ENCODE results near the gene AP4B1. TPM values are rescaled to one million over a fixed set of nuclear protein-coding genes. Genes with fewer than 3 reads are reported as not detected.

Gene AP4B1
- total and polyA plus RNA-seq, 9 of the 15 experiments (the other 6 are each of a cell fraction or from before 2014, with no cell fraction given): 15.8 to 36.5 (median 24.6) TPM

GRCh38 chr1:113871597-113872113, 32.9 kb downstream of the AP4B1 start, which contains the start of gene PTPN22 (continued):
- TF ChIP-seq, protein P1, sequence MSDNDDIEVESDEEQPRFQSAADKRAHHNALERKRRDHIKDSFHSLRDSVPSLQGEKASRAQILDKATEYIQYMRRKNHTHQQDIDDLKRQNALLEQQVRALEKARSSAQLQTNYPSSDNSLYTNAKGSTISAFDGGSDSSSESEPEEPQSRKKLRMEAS (CRISPR knock-in tag; IDR thresholded peaks at IDR 0.05): peak; percentile 79
- TF ChIP-seq ZNF592 (IDR thresholded peaks at IDR 0.05) (peak; percentile 44; the same call in 1 of the 2 replicates), FIP1L1 (IDR thresholded peaks at IDR 0.05; ENCODE audit: low read depth, low read length, poor library complexity, severe bottlenecking) (no peak), GABPA (tag; conservative IDR thresholded peaks at IDR 0.05; ENCODE audit: low read depth) (peak; percentile 57), ZBTB11 (CRISPR knock-in tag; IDR thresholded peaks at IDR 0.05) (peak in 1 of 3 experiments; percentile 53; a peak in 2 of 6 replicates)
- TF ChIP-seq, protein P2, sequence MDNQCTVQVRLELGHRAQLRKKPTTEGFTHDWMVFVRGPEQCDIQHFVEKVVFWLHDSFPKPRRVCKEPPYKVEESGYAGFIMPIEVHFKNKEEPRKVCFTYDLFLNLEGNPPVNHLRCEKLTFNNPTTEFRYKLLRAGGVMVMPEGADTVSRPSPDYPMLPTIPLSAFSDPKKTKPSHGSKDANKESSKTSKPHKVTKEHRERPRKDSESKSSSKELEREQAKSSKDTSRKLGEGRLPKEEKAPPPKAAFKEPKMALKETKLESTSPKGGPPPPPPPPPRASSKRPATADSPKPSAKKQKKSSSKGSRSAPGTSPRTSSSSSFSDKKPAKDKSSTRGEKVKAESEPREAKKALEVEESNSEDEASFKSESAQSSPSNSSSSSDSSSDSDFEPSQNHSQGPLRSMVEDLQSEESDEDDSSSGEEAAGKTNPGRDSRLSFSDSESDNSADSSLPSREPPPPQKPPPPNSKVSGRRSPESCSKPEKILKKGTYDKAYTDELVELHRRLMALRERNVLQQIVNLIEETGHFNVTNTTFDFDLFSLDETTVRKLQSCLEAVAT (IDR thresholded peaks at IDR 0.05): peak in 1 of 2 experiments; percentile 91; a peak in 2 of 4 replicates
- TF ChIP-seq, protein P3, sequence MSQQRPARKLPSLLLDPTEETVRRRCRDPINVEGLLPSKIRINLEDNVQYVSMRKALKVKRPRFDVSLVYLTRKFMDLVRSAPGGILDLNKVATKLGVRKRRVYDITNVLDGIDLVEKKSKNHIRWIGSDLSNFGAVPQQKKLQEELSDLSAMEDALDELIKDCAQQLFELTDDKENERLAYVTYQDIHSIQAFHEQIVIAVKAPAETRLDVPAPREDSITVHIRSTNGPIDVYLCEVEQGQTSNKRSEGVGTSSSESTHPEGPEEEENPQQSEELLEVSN (IDR thresholded peaks at IDR 0.05; ENCODE audit: borderline replicate concordance in 1 of 2, extremely low read depth in 1 of 2, insufficient read depth in 1 of 2, insufficient read length in 1 of 2, low read depth in 1 of 2, low read length in 1 of 2, poor library complexity in 1 of 2, severe bottlenecking in 1 of 2): peak in 1 of 2 experiments; percentile 68
- TF ChIP-seq, protein P4, sequence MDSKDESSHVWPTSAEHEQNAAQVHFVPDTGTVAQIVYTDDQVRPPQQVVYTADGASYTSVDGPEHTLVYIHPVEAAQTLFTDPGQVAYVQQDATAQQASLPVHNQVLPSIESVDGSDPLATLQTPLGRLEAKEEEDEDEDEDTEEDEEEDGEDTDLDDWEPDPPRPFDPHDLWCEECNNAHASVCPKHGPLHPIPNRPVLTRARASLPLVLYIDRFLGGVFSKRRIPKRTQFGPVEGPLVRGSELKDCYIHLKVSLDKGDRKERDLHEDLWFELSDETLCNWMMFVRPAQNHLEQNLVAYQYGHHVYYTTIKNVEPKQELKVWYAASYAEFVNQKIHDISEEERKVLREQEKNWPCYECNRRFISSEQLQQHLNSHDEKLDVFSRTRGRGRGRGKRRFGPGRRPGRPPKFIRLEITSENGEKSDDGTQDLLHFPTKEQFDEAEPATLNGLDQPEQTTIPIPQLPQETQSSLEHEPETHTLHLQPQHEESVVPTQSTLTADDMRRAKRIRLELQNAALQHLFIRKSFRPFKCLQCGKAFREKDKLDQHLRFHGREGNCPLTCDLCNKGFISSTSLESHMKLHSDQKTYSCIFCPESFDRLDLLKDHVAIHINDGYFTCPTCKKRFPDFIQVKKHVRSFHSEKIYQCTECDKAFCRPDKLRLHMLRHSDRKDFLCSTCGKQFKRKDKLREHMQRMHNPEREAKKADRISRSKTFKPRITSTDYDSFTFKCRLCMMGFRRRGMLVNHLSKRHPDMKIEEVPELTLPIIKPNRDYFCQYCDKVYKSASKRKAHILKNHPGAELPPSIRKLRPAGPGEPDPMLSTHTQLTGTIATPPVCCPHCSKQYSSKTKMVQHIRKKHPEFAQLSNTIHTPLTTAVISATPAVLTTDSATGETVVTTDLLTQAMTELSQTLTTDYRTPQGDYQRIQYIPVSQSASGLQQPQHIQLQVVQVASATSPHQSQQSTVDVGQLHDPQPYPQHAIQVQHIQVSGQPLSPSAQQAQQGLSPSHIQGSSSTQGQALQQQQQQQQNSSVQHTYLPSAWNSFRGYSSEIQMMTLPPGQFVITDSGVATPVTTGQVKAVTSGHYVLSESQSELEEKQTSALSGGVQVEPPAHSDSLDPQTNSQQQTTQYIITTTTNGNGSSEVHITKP (IDR thresholded peaks at IDR 0.05; ENCODE audit: partially characterized antibody): peak; percentile 89

Data from K562 (cell line).